OCI-LY7 (cell line): Measurements from ENCODE around the gene KRTAP5-8.

Experiments used
- EZH2phosphoT487 ChIP-seq: fragments of 200-600 bp; sonication (generic); IDR thresholded peaks from 2 replicates; pipeline ENCODE4 v1.6.1; 2018; ENCODE audit warnings: low read depth, borderline replicate concordance, mild to moderate bottlenecking, mixed run types, antibody characterized with exemption, low read length, moderate library complexity, mixed read lengths
- TF ChIP-seq, protein P1 (sequence below): fragments of 200-600 bp; sonication (generic); conservative IDR thresholded peaks from 2 replicates; pipeline ENCODE4 v1.5.1; 2014; ENCODE audit warnings: mild to moderate bottlenecking, antibody characterized with exemption, low read length, moderate library complexity, mixed read lengths

DNA sequence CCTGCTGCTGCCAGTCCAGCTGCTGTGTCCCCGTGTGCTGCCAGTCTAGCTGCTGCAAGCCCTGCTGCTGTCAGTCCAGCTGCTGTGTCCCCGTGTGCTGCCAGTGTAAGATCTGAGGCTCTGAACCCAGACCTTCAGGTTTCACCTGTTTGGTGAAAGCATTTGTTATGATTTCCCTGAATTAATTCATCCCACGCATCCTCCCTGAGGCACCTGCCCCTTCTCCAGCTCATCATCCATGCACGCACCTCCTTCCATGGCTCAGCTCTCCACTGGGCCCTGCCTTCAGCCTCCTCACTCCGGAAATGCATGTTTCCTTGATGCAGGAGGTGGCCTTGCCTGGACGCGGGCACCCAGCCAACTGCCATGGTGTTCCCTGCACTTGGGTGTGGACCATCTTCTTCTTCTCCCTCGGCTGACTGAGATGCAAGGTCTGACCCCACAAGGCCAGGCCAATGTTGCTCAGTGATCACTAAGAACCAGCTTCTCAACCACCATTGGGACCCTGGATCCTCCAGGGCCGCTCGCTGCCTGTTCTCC lies 28.3 kb downstream of the KRTAP5-8 start:
- TF ChIP-seq, protein P1, sequence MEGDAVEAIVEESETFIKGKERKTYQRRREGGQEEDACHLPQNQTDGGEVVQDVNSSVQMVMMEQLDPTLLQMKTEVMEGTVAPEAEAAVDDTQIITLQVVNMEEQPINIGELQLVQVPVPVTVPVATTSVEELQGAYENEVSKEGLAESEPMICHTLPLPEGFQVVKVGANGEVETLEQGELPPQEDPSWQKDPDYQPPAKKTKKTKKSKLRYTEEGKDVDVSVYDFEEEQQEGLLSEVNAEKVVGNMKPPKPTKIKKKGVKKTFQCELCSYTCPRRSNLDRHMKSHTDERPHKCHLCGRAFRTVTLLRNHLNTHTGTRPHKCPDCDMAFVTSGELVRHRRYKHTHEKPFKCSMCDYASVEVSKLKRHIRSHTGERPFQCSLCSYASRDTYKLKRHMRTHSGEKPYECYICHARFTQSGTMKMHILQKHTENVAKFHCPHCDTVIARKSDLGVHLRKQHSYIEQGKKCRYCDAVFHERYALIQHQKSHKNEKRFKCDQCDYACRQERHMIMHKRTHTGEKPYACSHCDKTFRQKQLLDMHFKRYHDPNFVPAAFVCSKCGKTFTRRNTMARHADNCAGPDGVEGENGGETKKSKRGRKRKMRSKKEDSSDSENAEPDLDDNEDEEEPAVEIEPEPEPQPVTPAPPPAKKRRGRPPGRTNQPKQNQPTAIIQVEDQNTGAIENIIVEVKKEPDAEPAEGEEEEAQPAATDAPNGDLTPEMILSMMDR = no peak
- TF ChIP-seq EZH2phosphoT487 = no peak
